AG09309 (cell line): ENCODE data around the gene CASKIN2.

Experiments used
- DNase-seq: peaks from one replicate; pipeline ENCODE4 v3.0.0-alpha.2; 2010; ENCODE audit warnings: low read depth
- H3K4me3 ChIP-seq: 2 replicates; pipeline ENCODE4 v1.5.1; 2011; ENCODE audit warnings: mild to moderate bottlenecking, low read depth, low read length, moderate library complexity; ENCODE audit not compliant: control insufficient read depth
- TF ChIP-seq, protein P1 (sequence below): IDR thresholded peaks from 2 replicates; pipeline ENCODE4 v1.5.1; 2011; ENCODE audit warnings: mild to moderate bottlenecking, low read depth, low read length, inconsistent platforms; ENCODE audit not compliant: insufficient read depth, control insufficient read depth; ENCODE audit errors: missing control alignments

The CASKIN2 gene

DNA sequence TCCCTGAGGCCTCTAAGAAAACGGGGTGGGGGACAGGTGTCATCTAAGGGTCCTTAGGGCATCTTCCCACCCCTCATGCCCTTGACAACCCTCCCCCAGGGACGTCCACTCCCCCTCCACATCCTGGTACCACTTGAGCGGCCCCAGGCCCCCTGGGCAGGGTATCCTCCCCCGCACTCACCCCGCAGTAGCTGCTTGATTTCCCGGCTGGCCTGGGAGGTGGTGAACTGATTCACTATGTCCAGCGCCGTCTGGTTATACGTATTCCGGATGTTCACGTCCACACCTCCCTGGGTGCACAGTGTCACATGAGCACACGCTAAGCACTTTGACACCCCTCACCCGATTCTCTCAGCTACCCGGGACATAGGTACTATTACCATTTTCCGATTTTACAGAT, 9.7 kb downstream of the CASKIN2 start:
- TF ChIP-seq, protein P1, sequence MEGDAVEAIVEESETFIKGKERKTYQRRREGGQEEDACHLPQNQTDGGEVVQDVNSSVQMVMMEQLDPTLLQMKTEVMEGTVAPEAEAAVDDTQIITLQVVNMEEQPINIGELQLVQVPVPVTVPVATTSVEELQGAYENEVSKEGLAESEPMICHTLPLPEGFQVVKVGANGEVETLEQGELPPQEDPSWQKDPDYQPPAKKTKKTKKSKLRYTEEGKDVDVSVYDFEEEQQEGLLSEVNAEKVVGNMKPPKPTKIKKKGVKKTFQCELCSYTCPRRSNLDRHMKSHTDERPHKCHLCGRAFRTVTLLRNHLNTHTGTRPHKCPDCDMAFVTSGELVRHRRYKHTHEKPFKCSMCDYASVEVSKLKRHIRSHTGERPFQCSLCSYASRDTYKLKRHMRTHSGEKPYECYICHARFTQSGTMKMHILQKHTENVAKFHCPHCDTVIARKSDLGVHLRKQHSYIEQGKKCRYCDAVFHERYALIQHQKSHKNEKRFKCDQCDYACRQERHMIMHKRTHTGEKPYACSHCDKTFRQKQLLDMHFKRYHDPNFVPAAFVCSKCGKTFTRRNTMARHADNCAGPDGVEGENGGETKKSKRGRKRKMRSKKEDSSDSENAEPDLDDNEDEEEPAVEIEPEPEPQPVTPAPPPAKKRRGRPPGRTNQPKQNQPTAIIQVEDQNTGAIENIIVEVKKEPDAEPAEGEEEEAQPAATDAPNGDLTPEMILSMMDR, result no peak
- no peak for DNase-seq
- no peak overlapping the region for H3K4me3 ChIP-seq

DNA sequence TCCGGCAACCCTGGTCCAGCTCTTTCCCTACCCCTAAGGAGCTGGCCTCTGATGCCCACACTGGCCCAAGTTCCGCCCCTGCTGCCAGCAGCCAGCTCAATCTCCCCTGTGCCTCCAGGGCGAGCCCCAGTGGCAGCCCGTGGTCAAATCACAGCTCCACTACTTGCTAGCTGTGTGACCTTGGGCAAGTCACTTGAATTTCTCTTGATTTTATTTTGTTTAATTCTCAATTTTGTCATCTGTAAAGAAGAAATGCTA, 10.3 kb downstream of the CASKIN2 start:
- TF ChIP-seq, protein P1, result no peak
- DNase-seq, result no peak
- H3K4me3 ChIP-seq, result no peak overlapping the region

DNA sequence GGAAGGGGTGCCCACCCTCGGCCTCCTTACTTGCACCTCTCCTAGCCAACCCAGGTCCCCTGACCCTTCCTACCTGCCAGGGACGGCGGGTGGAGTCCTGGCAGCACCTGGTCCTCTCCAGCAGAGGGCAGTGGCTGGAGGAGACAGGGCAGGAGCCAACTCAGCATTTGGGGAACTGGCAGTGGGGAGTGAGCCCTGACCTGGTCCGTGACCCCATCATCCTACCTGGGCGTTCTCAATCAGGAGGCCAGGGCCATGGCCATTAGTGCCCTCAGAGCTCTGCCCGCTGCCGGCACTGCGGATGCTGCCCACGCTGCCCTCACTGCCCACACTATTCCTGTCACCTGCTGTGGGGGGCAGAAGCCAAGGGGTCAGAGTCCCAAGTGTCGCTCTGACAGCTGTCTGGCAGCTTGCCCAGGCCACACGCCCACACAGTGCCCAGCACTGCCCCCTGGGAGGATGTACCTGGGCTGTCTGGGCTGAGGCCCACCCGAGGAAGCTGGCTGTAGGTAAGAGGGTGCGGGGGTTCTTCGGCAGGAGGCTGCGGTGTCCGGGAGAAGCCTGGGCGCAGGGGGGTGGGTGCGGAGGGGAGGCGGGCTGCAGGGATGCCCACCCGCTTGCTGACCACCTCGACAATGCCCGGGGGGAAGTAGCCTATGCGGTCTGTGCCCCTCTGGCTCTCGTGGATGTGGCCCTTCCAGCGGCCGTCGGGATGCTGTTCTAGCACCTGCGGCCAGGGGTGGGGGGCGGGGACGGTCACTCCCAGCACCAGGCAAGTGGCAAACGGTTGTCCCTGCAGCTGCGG, 10.8 kb downstream of the CASKIN2 start:
- TF ChIP-seq, protein P1, result peak; percentile 71
- no peak overlapping the region for H3K4me3 ChIP-seq
- no peak for DNase-seq

DNA sequence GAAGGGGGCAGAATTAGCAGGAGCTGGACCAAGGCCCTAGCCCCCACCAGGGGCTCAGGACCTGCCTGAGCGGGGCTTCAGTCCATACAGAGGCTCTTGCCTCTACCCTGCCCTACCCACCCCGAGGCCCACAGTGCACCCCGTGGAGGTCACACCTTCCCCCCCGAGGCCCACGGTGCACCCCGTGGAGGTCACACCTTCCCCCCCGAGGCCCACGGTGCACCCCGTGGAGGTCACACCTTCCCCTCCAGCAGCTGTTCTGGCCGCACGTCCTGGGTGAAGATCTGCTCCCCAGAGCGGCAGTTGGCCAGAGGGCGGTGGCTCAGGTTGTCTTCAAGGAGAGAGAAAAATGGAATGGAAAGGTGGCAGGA, 11.4 kb downstream of the CASKIN2 start:
- TF ChIP-seq, protein P1, result no peak
- DNase-seq, result no peak
- H3K4me3 ChIP-seq, result no peak overlapping the region

DNA sequence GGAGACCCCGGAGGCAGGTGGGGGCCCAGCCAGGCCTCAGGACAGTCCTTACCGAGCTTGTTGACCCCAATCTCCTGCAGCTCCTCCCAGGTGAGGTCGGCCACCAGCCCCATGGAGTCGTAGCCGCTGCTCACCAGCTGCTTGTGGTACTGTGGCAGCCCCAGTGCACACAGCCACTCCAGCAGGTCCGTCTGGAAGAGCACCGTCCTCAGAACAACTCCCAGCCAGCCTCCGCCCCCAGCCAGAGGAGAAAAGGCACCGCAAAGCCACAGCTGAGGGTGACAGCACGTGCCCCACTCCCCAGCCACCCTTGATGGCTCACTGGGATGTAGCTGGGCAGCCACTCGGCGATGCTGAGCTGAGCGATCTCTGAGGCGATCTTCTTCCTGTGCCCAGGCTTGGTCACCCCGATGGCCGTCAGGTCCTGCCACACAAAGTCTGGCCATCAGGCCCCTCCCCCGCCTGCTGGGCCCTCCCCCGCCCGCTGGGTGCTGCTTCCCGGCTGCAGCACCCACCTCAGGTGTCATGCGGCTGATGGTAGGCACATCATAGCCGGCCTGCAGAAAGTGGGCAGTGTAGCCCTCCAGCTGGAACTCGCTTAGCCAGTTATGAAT, 11.9 kb downstream of the CASKIN2 start:
- DNase-seq, result no peak
- TF ChIP-seq, protein P1, result no peak
- no peak overlapping the region for H3K4me3 ChIP-seq

DNA sequence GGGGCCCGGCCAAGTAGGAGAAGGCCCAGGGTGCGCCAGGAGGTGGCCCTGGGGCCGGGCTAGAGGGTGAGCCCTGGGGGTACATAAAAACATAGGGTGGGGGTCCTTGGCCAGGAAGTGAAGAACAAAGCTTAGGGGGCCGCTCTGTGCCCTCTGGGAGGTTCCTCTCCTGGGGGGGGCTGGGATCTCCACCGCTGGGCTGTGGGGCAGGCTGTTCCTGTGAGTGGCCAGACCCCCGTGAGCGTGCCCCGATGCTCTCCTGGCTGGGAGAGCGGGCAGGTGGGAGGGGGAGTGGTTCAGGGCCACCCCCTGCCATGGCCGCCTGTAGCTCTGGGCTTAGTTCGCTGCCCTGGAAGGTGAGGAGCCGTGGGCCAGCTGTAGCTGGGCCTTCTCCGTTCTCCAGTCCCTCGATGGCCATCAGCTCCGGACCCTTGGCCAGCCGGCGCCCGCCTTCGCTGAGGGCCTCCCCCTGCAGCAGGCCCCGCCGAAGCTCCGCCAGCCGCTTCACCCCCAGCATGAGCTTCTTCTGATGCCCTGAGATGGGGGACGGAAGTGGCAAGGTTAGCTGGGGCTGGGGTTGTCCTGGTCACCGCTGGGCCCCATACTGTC, 12.5 kb downstream of the CASKIN2 start:
- H3K4me3 ChIP-seq, result no peak overlapping the region
- DNase-seq, result no peak
- TF ChIP-seq, protein P1, result no peak
